HK-2 (cell line): ENCODE results near the gene IRF2BPL.

Experiments
- DNase-seq: peaks from one replicate; pipeline ENCODE4 v3.0.0-alpha.2; 2018; ENCODE audit not compliant: unreplicated experiment

The IRF2BPL gene

GRCh38 chr14:77011245-77011644 lies 17.3 kb downstream of the IRF2BPL start:
- no peak for DNase-seq

GRCh38 chr14:77009014-77009413 lies 19.5 kb downstream of the IRF2BPL start:
- no peak for DNase-seq

GRCh38 chr14:77008541-77008940 lies 20.0 kb downstream of the IRF2BPL start:
- DNase-seq, result no peak

- no peak for DNase-seq
These were observed 20.5 kb downstream of the IRF2BPL start for GRCh38 chr14:77007975-77008421.

- no peak for DNase-seq
These were observed 21.1 kb downstream of the IRF2BPL start for GRCh38 chr14:77007183-77007974.

GRCh38 chr14:77006132-77006531 lies 22.4 kb downstream of the IRF2BPL start:
- DNase-seq, result no peak

- DNase-seq, result no peak
These were observed 22.9 kb downstream of the IRF2BPL start for GRCh38 chr14:77005559-77005958.

GRCh38 chr14:77004711-77005460 lies 23.6 kb downstream of the IRF2BPL start:
- no peak for DNase-seq

GRCh38 chr14:77003960-77004710 lies 24.4 kb downstream of the IRF2BPL start:
- no peak for DNase-seq

- no peak for DNase-seq
These were observed 25.6 kb downstream of the IRF2BPL start for GRCh38 chr14:77002889-77003288.

- no peak for DNase-seq
These were observed 26.2 kb downstream of the IRF2BPL start for GRCh38 chr14:77002335-77002734.

- no peak for DNase-seq
These were observed 27.9 kb downstream of the IRF2BPL start for GRCh38 chr14:77000340-77001270.

- no peak for DNase-seq
These were observed 29.6 kb downstream of the IRF2BPL start for GRCh38 chr14:76998910-76999309.

GRCh38 chr14:76997257-76997970 lies 31.1 kb downstream of the IRF2BPL start:
- DNase-seq, result peak; percentile 26

- DNase-seq, result no peak
These were observed 31.9 kb downstream of the IRF2BPL start for GRCh38 chr14:76996563-76997146.

GRCh38 chr14:76995279-76996035 lies 33.1 kb downstream of the IRF2BPL start:
- peak; percentile 25 for DNase-seq

GRCh38 chr14:76993752-76994151 lies 34.8 kb downstream of the IRF2BPL start:
- DNase-seq, result no peak

- no peak for DNase-seq
These were observed 38.4 kb downstream of the IRF2BPL start for GRCh38 chr14:76990084-76990483.

- no peak for DNase-seq
These were observed 40.5 kb downstream of the IRF2BPL start for GRCh38 chr14:76987956-76988520.
